Measurements from ENCODE around the gene SH3GL3.

The SH3GL3 gene

GRCh38 chr15:83570756-83571155 is 123.6 kb downstream of the SH3GL3 start:
- DNase-seq (ENCODE audit: low spot score) = no peak

- no peak for DNase-seq (ENCODE audit: low spot score)
Measured at GRCh38 chr15:83571820-83572707, 124.9 kb downstream of the SH3GL3 start.

- no peak for DNase-seq (ENCODE audit: low spot score)
Measured at GRCh38 chr15:83574345-83574744, 127.2 kb downstream of the SH3GL3 start.

DNA sequence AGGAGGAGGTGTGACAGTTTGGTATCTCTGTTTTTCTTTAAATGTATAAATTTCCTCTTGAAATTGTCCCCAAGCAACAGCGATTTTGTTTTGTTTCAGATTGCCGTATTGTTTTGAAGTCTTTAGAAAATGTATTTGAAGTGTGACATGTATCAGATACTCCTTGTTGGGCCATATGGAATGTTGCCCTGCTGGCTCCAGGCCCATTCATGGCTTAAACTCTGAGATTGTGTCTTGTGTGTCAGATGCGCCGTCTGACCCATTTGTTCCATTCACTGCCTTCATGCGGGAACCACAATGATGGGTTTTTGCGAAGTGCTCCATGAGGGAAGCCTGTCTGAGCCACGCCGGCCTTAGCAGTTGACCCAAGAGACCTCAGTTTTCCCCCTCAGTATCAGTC is 131.6 kb downstream of the SH3GL3 start:
- no peak for DNase-seq (ENCODE audit: low spot score)

GRCh38 chr15:83581381-83581780 is 134.2 kb downstream of the SH3GL3 start:
- no peak for DNase-seq (ENCODE audit: low spot score)

- no peak for DNase-seq (ENCODE audit: low spot score)
Measured at GRCh38 chr15:83582381-83582780, 135.2 kb downstream of the SH3GL3 start.

- DNase-seq (ENCODE audit: low spot score) = no peak
Measured at GRCh38 chr15:83585601-83586335, 138.6 kb downstream of the SH3GL3 start.

- no peak for DNase-seq (ENCODE audit: low spot score)
Measured at GRCh38 chr15:83587091-83587490, 139.9 kb downstream of the SH3GL3 start.

DNA sequence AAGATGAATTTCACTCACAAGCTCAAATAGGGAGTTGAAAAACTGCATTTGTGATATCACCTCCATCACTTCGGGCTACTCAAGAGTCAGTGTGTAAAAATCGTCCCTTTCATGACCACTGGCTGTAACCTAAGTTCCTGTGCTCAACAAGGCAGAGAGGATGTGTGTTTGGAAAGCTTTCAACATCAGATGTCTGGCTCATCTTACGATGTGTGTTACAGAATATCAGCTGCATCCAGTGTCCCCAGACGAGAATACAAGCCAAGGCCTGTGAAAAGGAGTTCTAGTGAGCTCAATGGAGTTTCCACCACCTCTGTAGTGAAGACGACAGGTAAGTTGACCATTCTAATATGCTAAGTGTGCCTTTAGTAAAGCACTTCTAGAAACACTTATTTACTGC is 141.3 kb downstream of the SH3GL3 start:
- DNase-seq (ENCODE audit: low spot score) = no peak

DNA sequence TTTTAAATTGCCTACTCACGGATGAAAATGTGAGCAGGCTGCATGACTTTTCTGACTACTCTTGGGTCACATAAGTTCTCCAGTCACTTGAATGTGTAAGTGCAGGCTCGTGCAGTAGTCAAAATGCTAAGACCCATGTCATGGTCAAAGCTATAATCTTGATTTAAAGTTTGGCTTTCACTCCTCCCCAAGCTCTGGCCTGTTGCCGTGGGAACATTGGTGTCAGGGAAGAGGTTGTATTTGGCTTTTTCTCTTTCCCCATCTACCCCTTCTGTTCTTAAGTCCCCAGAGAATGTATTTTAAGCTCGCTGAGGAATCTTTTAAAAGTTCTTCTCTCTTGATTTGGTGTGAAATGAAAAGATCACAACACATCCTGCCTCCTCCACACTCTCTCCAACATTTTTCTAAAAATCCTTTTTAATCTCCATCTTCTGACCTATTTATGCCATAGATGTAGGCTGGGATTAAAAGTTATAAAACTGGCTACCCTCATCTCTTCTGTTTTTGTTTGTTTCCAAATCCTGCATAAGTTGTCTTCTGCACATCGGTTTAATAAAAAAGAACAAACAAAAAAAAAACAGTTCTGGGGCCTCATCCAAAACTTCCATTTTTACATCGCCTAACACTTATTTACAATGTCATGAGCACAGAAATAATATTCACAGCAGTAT is 145.4 kb downstream of the SH3GL3 start:
- no peak for DNase-seq (ENCODE audit: low spot score)

- no peak for DNase-seq (ENCODE audit: low spot score)
Measured at GRCh38 chr15:83595191-83595590, 148.1 kb downstream of the SH3GL3 start.

DNA sequence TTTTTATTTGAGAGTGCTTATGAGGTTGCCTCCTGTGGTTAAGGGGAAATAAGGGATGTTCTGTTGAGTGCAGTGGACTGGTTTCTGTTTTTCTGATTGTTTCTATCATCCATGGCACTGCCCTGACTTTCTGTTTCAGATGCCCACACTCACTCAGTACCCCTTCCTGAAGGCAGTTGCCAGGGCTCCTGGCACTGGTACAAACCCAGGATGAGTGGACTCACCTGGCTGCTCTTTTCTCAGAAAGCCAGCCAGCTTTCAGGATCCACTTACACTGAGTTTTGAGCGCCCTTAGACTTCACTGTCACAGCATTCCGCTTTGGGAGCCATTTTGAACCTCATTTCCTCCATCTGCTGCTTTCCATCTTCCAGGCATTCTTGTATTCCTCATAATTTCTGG is 150.9 kb downstream of the SH3GL3 start:
- DNase-seq (ENCODE audit: low spot score) = no peak

DNA sequence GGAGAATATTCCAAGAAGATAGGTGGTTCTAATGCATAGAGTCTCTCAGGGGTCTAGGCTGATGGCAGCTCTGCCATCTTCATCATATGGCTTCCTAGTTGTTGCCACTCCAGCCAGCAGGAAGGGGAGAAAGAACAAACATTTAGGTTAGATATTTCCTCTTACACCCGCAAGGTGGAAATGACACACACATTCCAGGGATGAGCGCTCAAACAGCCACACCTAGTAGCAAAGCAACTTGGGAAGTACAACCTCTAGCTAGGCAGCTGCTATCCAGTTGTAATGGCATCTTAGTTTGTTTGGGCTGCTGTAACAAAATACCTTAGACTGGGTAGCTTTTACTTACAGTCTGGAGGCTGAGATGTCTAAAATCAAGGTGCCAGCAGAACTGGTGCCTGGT is 154.9 kb downstream of the SH3GL3 start:
- no peak for DNase-seq (ENCODE audit: low spot score)

DNA sequence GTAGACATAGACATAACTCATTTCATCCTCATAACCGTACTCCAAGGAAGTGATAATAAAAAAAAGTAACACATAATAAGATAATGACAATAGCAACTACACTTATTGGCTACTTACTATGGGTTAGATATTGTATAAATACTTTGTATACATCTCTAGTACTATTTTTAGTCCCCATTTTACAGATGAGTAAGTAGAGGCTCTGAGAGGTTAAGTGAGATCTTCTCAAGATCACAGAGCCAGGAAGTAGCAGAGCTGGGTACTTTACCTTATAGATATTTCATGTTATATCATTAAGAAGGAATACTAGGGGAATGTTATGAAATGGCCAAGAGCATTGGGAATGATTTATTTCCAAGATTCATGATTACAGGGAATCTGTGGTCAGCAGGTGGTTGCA is 157.4 kb downstream of the SH3GL3 start:
- DNase-seq (ENCODE audit: low spot score) = no peak

DNA sequence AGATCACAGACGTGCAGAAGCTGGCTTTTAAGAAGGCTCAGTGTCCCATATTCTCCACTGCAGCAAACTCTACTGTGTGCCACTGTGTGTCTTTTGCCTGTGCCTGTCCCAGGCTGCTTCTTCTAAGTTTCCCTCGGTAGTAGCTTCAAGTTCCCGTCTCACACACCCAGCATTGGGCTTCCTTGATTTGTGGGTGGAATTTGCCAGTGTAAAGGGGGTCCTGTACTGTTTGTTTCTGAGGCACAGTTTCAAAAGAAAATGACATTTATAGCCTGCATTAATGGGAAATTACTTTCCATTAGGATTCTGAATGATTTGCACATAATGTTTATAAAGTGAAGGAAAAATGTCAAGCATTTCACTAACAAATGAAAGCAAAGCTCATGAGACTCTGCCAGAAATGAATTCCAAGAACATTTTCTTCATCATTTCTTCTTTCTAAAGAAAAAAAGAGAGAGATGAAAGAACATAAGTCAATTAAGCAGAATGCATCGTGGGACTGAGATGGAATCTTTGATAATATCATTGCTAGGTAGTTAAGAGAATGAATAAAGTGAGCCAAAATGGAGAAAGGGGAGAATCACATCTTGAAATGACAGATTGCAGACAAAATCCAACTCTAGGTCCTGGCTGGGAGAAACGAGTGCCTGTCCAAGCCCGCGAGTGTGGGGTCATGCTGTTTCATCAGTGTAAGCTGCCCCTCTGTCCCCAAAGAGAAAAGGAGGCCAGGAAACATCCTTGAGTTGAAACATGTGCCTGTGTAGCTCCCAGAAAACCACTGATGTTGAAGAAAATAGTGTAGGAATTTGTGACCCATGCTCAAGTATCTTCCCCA is 158.2 kb downstream of the SH3GL3 start:
- no peak for DNase-seq (ENCODE audit: low spot score)

GRCh38 chr15:83610132-83610531 is 163.0 kb downstream of the SH3GL3 start:
- DNase-seq (ENCODE audit: low spot score) = no peak

- no peak for DNase-seq (ENCODE audit: low spot score)
Measured at GRCh38 chr15:83610901-83611685, 164.0 kb downstream of the SH3GL3 start.

DNA sequence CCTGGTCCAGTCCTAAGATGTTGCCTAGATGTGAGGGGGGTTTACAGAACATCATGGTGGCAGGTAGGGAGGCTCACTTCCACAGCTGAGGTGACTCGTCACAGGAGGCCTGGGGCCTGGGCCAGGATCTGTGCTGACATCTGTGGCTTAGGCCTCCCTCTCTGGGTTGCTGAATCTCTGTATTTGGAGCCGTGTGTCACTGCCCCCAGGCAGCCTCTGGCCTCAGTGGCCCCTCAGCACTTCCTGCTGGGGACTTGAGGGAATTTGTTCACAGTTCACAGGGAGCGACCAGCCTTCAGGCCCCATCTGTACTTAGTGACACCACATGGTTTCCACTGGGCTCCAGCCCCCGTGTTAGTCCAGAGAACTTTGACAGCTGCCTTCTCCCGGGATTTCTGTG is 165.1 kb downstream of the SH3GL3 start:
- DNase-seq (ENCODE audit: low spot score) = no peak

DNA sequence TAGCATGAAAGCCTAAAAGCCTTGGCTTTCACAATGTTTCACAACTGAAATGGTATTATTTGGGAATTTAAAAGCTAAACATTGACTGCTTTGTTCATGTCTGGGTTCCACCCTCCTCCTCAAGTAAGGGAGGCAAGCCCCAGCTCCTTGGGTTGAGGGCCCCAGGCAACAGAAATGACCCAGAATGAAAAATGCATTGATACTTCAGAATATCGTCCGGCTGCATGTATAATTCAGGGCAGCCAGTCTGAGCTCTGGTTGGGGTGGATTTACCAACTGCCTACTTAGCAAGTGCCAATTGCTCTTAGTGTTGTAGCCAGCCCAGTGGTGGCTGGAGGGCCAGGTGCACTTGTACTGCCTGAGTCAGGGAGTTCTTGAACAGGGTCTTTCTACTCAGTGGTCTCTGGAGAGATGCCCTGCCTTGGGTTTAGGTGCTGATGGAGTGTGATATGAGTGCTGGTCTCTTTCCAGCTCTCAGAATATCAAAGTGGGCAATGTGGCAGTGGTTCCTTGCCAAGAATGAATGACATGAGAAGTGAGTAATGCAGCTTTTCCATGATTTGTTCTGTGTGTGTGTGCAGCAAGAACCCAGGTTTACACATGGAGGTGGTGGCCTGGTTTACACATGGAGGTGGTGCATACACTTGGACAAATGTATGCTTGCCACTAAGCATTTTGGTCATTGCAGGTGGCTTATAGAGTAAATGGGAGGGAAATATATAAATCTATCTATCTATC is 165.9 kb downstream of the SH3GL3 start:
- DNase-seq (ENCODE audit: low spot score) = no peak

DNA sequence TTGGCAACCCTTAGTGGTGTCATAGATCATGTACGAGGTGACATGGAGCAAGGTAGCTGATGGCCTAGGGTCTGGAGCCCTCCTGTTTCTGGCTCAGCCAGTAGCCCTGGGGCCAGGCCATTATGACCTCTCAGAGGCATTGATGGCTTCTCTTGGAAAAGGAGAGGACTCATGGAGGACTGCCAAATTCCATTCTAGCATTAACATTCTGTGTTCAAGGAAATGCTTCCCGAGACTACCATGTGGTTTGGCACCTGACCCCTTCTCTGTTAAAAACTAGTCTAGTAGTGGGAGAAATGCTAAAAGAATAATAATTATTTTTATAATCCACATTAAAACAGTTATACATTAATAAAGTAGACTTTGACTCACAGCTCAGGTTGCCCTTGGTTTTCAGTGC is 166.6 kb downstream of the SH3GL3 start:
- DNase-seq (ENCODE audit: low spot score) = no peak
